ENCODE results near the gene BGLAP.
A peak's percentile ranks its signal among the peaks of the same experiment; 100 is the strongest.
"Not testable (repeated sequence)": the region's sequence is repeated elsewhere in the genome, so short reads cannot be mapped to it uniquely, and the experiment has no call there.

Gene BGLAP

GRCh38 chr1:156241926-156242325 lies at the start of gene BGLAP:
BGLAP (plus strand) TSS chr1:156242184; CDS start chr1:156242232, 48 bp downstream.
- DNase-seq = no peak

GRCh38 chr1:156193208-156193487 lies 48.8 kb upstream of the BGLAP start:
- no peak for DNase-seq

GRCh38 chr1:156193488-156194299 lies 48.3 kb upstream of the BGLAP start, which contains the start of gene SLC25A44:
SLC25A44 (plus strand) TSS chr1:156194104; CDS start chr1:156199848, 5,744 bp downstream.
- DNase-seq = peak; percentile 91

- no peak for DNase-seq
Measured at GRCh38 chr1:156194300-156194652, 47.7 kb upstream of the BGLAP start.

GRCh38 chr1:156195853-156196252 lies 46.1 kb upstream of the BGLAP start:
- no peak for DNase-seq

GRCh38 chr1:156196445-156196844 lies 45.5 kb upstream of the BGLAP start:
- no peak for DNase-seq

- DNase-seq = no peak
Measured at GRCh38 chr1:156198831-156199349, 43.1 kb upstream of the BGLAP start.

- DNase-seq = no peak
Measured at GRCh38 chr1:156200044-156200443, 41.9 kb upstream of the BGLAP start.

- no peak for DNase-seq
Measured at GRCh38 chr1:156203331-156203730, 38.7 kb upstream of the BGLAP start.

GRCh38 chr1:156204686-156205085 lies 37.3 kb upstream of the BGLAP start:
- no peak for DNase-seq

- no peak for DNase-seq
Measured at GRCh38 chr1:156211243-156211642, 30.7 kb upstream of the BGLAP start.

- DNase-seq = no peak
Measured at GRCh38 chr1:156212130-156212529, 29.9 kb upstream of the BGLAP start.

- DNase-seq = peak; percentile 95
Measured at GRCh38 chr1:156212833-156213643, 28.9 kb upstream of the BGLAP start, which contains the start of gene PMF1. PMF1 (plus strand) TSS chr1:156213007; CDS start chr1:156213016, 9 bp downstream.

GRCh38 chr1:156213644-156213966 lies 28.4 kb upstream of the BGLAP start:
- no peak for DNase-seq

GRCh38 chr1:156214024-156214748 lies 27.8 kb upstream of the BGLAP start:
- no peak for DNase-seq

GRCh38 chr1:156216361-156217086 lies 25.5 kb upstream of the BGLAP start:
- DNase-seq = not testable (repeated sequence)

- DNase-seq = no peak
Measured at GRCh38 chr1:156217871-156218270, 24.1 kb upstream of the BGLAP start.

GRCh38 chr1:156220226-156220625 lies 21.8 kb upstream of the BGLAP start:
- DNase-seq = no peak

GRCh38 chr1:156221986-156222692 lies 19.8 kb upstream of the BGLAP start:
- no peak for DNase-seq

GRCh38 chr1:156225677-156226014 lies 16.3 kb upstream of the BGLAP start:
- DNase-seq = no peak

GRCh38 chr1:156226116-156226538 lies 15.9 kb upstream of the BGLAP start:
- DNase-seq = no peak

GRCh38 chr1:156226782-156227181 lies 15.2 kb upstream of the BGLAP start:
- DNase-seq = no peak

All from stimulated activated CD4-positive, alpha-beta T cell treated with anti-CD3 and anti-CD28 coated beads, Interleukin-12 subunit alpha, Interleukin-12 subunit beta, amount 100 ng/mL, for 4 hours (primary cell).